Gastrocnemius medialis (tissue), 4 donors: ENCODE data around the gene ACYP2. TPM values are rescaled to one million over a fixed set of nuclear protein-coding genes. Genes with fewer than 3 reads are reported as not detected.

Source experiments
- ATAC-seq, 2 donors: fragments of 150-250 bp; one replicate each; pipeline ENCODE4 v1.9.1; 2016
- DNase-seq, 2 donors: peaks; one replicate each; pipeline ENCODE4 v3.0.0-alpha.2; 2019
- H3K27ac ChIP-seq, 4 donors: fragments of 200-600 bp; sonication (generic); 1 replicate in 1 of 4; 2 replicates in 3 of 4; pipeline ENCODE4 v1.5.1; 2016 to 2018; ENCODE audit warnings: mild to moderate bottlenecking in 2 of 4, moderate library complexity in 1 of 4
- H3K27me3 ChIP-seq, 3 donors: fragments of 200-600 bp; sonication (generic) in 2 of 3; 1 replicate in 1 of 3; 2 replicates in 2 of 3; pipeline versions ENCODE4 v1.5.1 to v1.6.0; 2016 to 2019; ENCODE audit warnings: mild to moderate bottlenecking in 1 of 3, moderate library complexity in 1 of 3
- H3K36me3 ChIP-seq, 2 donors: fragments of 200-600 bp; sonication (generic) in 1 of 2; one replicate each; pipeline ENCODE4 v1.5.1; 2017 to 2018
- H3K4me1 ChIP-seq, 2 donors: fragments of 200-600 bp; sonication (generic) in 1 of 2; one replicate each; pipeline ENCODE4 v1.5.1; 2016 to 2017; ENCODE audit warnings: mild to moderate bottlenecking in 2 of 2
- H3K4me3 ChIP-seq, 4 donors: fragments of 200-600 bp; sonication (generic) in 3 of 4; 1 replicate in 1 of 4; 2 replicates in 3 of 4; pipeline ENCODE4 v1.5.1; 2016 to 2019; ENCODE audit warnings: mild to moderate bottlenecking in 2 of 4
- H3K9me3 ChIP-seq, 3 donors: fragments of 200-600 bp; sonication (generic) in 2 of 3; 1 replicate in 1 of 3; 2 replicates in 2 of 3; pipeline ENCODE4 v1.5.1; 2016 to 2019
- POLR2A ChIP-seq, 2 donors: fragments of 450-650 bp; IDR thresholded peaks; one replicate each; pipeline ENCODE4 v1.6.1; 2017; ENCODE audit warnings: antibody characterized with exemption in 2 of 2, mild to moderate bottlenecking in 2 of 2, moderate library complexity in 2 of 2
- in situ Hi-C, 4 donors: fragments of 200-750 bp; cut with MboI; loops; one replicate each; pipeline versions ENCODE4 v1.15.0 to v1.8.0; 2017; ENCODE audit warnings: low sequenced_read_pairs in 4 of 4
- intact Hi-C: fragments of 100-400 bp; cut with DNase I; formaldehyde crosslinking; loops from one replicate; pipeline ENCODE4 v1.15.1; 2023; ENCODE audit warnings: low total_unique reads
- total RNA-seq, 4 donors: library from RNA; depleted of rRNA; stranded (reverse); fragments of >200 nt; gene quantifications; one replicate each; pipeline versions ENCODE4 v1.1.0 to v1.2.3, GENCODE V29; 2016
- TF ChIP-seq, protein P1 (sequence below), 5 experiments: fragments of 450-650 bp in 3 of 5; fragments of 200-600 bp in 2 of 5; sonication (generic) in 2 of 5; IDR thresholded peaks in 4 of 5; conservative IDR thresholded peaks in 1 of 5; 1 replicate in 4 of 5; 2 replicates in 1 of 5; pipeline ENCODE4 v1.5.1; 2016 to 2019; ENCODE audit warnings: antibody characterized with exemption in 5 of 5, mild to moderate bottlenecking in 3 of 5, moderate library complexity in 3 of 5

ACYP2 gene
- total RNA-seq, 4 donors from 2014 or later: 52.9 to 121 (median 107) TPM

DNA sequence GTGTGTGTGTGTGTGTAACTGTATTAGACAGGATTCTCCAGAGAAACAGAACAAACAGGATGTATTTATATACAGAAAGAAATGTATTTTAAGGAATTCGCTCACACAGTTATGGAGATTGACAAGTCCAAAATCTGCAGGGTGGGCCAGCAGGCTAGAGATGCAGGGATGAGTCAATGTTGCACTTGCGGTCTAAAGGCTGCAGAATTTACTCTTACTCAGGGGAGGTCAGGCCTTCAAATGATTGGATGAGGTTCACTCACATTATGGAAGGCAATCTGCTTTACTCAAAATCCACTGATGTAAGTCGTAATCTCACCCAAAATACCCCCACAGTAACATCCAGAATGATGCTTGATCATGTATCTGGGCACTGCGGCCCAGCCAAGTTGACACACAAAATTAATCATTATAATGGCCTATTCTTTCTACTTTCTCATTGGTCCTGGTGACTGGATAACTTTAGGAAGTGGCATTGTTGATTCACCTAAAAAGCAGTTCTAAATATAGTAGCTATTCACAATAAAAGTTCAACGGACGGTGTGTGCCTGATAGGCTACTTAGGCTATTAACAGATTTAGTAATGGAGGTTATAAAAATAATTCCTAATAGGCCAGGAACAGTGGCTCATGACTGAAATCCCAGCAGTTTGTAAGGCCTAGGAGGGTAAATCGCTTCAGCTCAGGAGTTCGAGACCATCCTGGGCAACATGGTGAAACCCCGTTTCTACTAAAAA, 40.6 kb upstream of the ACYP2 start:
- H3K4me1 ChIP-seq: peaks cover 0 to 3% of the 10 kb centered on the region in 2 donors
- ATAC-seq: no peak
- no peaks in the 10 kb centered on the region for H3K27me3 ChIP-seq
- in situ Hi-C loops (no loop called here), intact Hi-C loops (no loop called here)
- H3K27ac ChIP-seq: no peak overlapping the region
- DNase-seq: no peak
- no peaks in the 10 kb centered on the region for H3K36me3 ChIP-seq
- no peak overlapping the region for H3K4me3 ChIP-seq
- no peak for TF ChIP-seq POLR2A (IDR thresholded peaks at IDR 0.05)
- TF ChIP-seq, protein P1, sequence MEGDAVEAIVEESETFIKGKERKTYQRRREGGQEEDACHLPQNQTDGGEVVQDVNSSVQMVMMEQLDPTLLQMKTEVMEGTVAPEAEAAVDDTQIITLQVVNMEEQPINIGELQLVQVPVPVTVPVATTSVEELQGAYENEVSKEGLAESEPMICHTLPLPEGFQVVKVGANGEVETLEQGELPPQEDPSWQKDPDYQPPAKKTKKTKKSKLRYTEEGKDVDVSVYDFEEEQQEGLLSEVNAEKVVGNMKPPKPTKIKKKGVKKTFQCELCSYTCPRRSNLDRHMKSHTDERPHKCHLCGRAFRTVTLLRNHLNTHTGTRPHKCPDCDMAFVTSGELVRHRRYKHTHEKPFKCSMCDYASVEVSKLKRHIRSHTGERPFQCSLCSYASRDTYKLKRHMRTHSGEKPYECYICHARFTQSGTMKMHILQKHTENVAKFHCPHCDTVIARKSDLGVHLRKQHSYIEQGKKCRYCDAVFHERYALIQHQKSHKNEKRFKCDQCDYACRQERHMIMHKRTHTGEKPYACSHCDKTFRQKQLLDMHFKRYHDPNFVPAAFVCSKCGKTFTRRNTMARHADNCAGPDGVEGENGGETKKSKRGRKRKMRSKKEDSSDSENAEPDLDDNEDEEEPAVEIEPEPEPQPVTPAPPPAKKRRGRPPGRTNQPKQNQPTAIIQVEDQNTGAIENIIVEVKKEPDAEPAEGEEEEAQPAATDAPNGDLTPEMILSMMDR (IDR thresholded peaks at IDR 0.05 in 4 of 5, conservative IDR thresholded peaks at IDR 0.05 in 1 of 5): no peak
- no peaks in the 10 kb centered on the region for H3K9me3 ChIP-seq

DNA sequence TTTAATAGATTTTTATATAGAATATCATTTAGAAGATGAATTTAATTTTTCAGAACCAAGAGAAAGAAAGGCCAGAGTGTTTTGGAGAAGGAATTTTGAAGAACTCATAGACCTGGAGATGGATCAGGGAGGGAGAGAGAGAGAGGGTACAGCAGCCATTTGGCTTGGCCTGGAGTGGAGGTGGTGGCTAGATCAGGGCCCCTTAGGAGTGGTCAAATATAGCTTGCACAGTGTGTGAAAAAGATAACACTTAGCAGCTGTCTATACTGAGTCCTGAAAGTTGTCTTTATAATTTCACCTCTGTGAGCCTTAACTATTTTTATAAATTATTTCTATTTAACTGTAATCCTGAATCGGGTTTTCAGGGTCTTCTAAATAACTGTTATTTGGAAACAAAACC, 38.8 kb upstream of the ACYP2 start:
- no peak for ATAC-seq
- intact Hi-C loops: no loop called here

DNA sequence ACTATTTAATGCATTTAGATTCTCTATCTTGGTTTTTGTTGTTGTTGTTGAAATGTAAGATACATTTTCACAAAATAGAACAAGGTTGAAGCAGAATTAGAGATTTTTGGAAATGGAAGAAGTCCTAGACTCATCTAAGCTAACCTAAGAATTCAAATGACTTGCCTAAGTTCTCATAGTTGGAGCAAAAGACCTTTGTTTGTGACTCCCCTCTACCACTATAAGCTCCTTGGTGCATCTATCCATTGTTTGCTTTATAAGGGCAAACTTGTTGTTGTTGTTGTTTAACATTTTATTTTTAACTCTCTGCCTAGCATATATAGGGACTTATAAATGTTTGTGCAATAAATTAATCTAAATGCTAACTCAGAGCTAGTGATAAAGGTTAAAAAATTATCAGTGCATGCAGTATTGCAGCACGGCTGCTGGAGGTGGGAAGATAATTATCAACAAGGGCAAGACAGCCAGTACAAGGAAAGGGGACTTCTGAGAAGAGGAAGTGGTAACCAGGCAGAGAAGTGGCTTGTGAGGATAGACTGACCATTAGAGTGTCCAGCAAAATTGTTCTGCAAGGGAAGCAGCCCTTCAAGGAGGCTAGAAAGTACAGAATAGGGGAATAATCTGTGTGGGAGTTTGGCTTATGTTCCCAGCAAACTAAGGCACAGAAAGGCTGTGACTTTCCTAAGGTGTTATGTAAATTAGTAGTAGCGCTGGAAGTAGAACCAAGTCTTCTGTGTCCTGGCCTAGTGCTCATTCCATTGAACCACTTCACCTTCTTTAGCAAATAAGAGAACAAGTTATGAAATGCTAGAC, 38.1 kb upstream of the ACYP2 start:
- Histone ChIP-seq H3K27me3 (no peaks in the 10 kb centered on the region), H3K27ac (no peak overlapping the region), H3K36me3 (no peaks in the 10 kb centered on the region), H3K4me1 (peaks cover 0 to 3% of the 10 kb centered on the region in 2 donors), H3K4me3 (no peak overlapping the region), H3K9me3 (no peaks in the 10 kb centered on the region)
- TF ChIP-seq, protein P1 (IDR thresholded peaks at IDR 0.05 in 4 of 5, conservative IDR thresholded peaks at IDR 0.05 in 1 of 5): no peak
- no peak for TF ChIP-seq POLR2A (IDR thresholded peaks at IDR 0.05)
- ATAC-seq (no peak), DNase-seq (no peak)
- intact Hi-C loops: no loop called here
- in situ Hi-C loops: no loop called here

More for the DNA sequence above, 38.8 kb upstream of the ACYP2 start:
- Histone ChIP-seq H3K4me1 (peaks cover 0 to 3% of the 10 kb centered on the region in 2 donors), H3K9me3 (no peaks in the 10 kb centered on the region), H3K27me3 (no peaks in the 10 kb centered on the region), H3K27ac (no peak overlapping the region), H3K36me3 (no peaks in the 10 kb centered on the region), H3K4me3 (no peak overlapping the region)
- DNase-seq: no peak
- in situ Hi-C loops: no loop called here
- TF ChIP-seq, protein P1 (IDR thresholded peaks at IDR 0.05 in 4 of 5, conservative IDR thresholded peaks at IDR 0.05 in 1 of 5): no peak
- no peak for TF ChIP-seq POLR2A (IDR thresholded peaks at IDR 0.05)

DNA sequence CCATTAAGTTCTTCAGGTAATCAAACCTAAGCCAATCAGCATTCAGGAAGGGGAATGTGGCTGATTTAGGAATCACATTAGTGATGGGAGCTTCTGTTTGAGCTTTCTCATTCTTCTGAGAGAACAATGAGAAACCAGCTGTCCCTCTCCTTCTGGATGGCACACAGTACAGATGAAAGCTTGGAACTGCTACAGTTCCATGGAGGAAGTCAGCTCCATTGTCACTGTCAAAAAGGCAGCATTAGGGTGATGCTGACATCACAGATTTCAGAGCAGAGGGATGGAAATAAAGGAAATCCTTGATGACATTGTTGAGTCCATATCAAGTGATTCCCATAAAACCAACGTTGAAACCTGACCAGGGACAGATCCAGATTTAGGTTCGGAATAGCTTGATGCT, 36.1 kb upstream of the ACYP2 start:
- in situ Hi-C loops (no loop called here), intact Hi-C loops (no loop called here)
- H3K36me3 ChIP-seq: no peaks in the 10 kb centered on the region
- no peak for ATAC-seq
- no peak overlapping the region for H3K4me3 ChIP-seq
- H3K9me3 ChIP-seq: no peaks in the 10 kb centered on the region
- TF ChIP-seq POLR2A (IDR thresholded peaks at IDR 0.05): no peak
- TF ChIP-seq, protein P1 (IDR thresholded peaks at IDR 0.05 in 4 of 5, conservative IDR thresholded peaks at IDR 0.05 in 1 of 5): no peak
- no peaks in the 10 kb centered on the region for H3K27me3 ChIP-seq
- no peak for DNase-seq
- H3K27ac ChIP-seq: no peak overlapping the region
- H3K4me1 ChIP-seq: peaks cover 0 to 3% of the 10 kb centered on the region in 2 donors
